Measurements from ENCODE around the gene FAM161A.
"Not testable (repeated sequence)": the region's sequence is repeated elsewhere in the genome, so short reads cannot be mapped to it uniquely, and the experiment has no call there.

Gene FAM161A

GRCh38 chr2:61802548-61802947 is 51.3 kb downstream of the FAM161A start:
- H3K36me3 ChIP-seq (replicated peaks), result no peaks in the 10 kb centered on the region
- no peak overlapping the region for H3K27ac ChIP-seq
- H3K27me3 ChIP-seq (replicated peaks), result no peaks in the 10 kb centered on the region
- TF ChIP-seq CTCF (IDR thresholded peaks at IDR 0.05; ENCODE audit: low read depth, low read length, missing control alignments), result no peak
- in situ Hi-C loops (cut with HindIII; ENCODE audit: low pct_ligation_motif_present, low sequenced_read_pairs), result no loop called here
- H3K4me3 ChIP-seq (ENCODE audit: low read depth, low read length), result no peak overlapping the region
- no peak for DNase-seq

DNA sequence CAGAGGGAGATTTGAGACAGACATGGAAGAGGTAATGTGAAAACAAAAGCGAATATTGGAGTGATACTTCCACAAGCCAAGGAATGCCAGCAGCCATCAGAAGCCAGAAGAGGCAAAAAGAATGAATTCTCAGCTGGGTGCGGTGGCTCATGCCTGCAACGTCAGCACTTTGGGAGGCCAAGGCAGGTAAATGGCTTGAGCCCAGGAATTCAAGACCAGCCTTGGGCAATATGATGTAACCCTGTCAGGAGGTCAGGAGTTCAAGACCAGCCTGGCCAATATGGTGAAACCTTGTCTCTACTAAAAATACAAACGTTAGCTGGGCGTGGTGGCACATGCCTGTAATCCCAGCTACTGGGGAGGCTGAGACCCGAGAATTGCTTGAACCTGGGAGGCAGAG is 54.8 kb downstream of the FAM161A start:
- in situ Hi-C loops (cut with HindIII; ENCODE audit: low pct_ligation_motif_present, low sequenced_read_pairs), result no loop called here
- TF ChIP-seq CTCF (IDR thresholded peaks at IDR 0.05; ENCODE audit: low read depth, low read length, missing control alignments), result no peak
- Histone ChIP-seq H3K4me3 (ENCODE audit: low read depth, low read length) (no peak overlapping the region), H3K27ac (no peak overlapping the region), H3K27me3 (replicated peaks) (no peaks in the 10 kb centered on the region), H3K36me3 (replicated peaks) (no peaks in the 10 kb centered on the region)
- DNase-seq, result no peak

GRCh38 chr2:61797446-61797845 is 56.4 kb downstream of the FAM161A start:
- in situ Hi-C loops (cut with HindIII; ENCODE audit: low pct_ligation_motif_present, low sequenced_read_pairs); H3K4me3 ChIP-seq (ENCODE audit: low read depth, low read length); H3K27ac ChIP-seq; DNase-seq; H3K36me3 ChIP-seq (replicated peaks); H3K27me3 ChIP-seq (replicated peaks): not testable (repeated sequence)

GRCh38 chr2:61795408-61795807 is 58.5 kb downstream of the FAM161A start:
- in situ Hi-C loops (cut with HindIII; ENCODE audit: low pct_ligation_motif_present, low sequenced_read_pairs), result no loop called here
- H3K36me3 ChIP-seq (replicated peaks), result no peaks in the 10 kb centered on the region
- H3K27ac ChIP-seq, result no peak overlapping the region
- no peak for TF ChIP-seq CTCF (IDR thresholded peaks at IDR 0.05; ENCODE audit: low read depth, low read length, missing control alignments)
- no peak for DNase-seq
- H3K4me3 ChIP-seq (ENCODE audit: low read depth, low read length), result no peak overlapping the region
- H3K27me3 ChIP-seq (replicated peaks), result no peaks in the 10 kb centered on the region

GRCh38 chr2:61793389-61793836 is 60.4 kb downstream of the FAM161A start:
- H3K36me3 ChIP-seq (replicated peaks), result no peaks in the 10 kb centered on the region
- no peaks in the 10 kb centered on the region for H3K27me3 ChIP-seq (replicated peaks)
- peak overlapping the region; percentile 35 for H3K4me3 ChIP-seq (ENCODE audit: low read depth, low read length)
- peak; percentile 58 for DNase-seq
- TF ChIP-seq CTCF (IDR thresholded peaks at IDR 0.05; ENCODE audit: low read depth, low read length, missing control alignments), result peak; percentile 78
- no peak overlapping the region for H3K27ac ChIP-seq
- in situ Hi-C loops (cut with HindIII; ENCODE audit: low pct_ligation_motif_present, low sequenced_read_pairs), result no loop called here

GRCh38 chr2:61792355-61792890 is 61.4 kb downstream of the FAM161A start:
- Histone ChIP-seq H3K4me3 (ENCODE audit: low read depth, low read length) (no peak overlapping the region), H3K27ac (no peak overlapping the region), H3K27me3 (replicated peaks) (no peaks in the 10 kb centered on the region), H3K36me3 (replicated peaks) (no peaks in the 10 kb centered on the region)
- in situ Hi-C loops (cut with HindIII; ENCODE audit: low pct_ligation_motif_present, low sequenced_read_pairs), result no loop called here
- no peak for DNase-seq
- TF ChIP-seq CTCF (IDR thresholded peaks at IDR 0.05; ENCODE audit: low read depth, low read length, missing control alignments), result no peak

Measured in brain microvascular endothelial cell (primary cell).